ENCODE results near the gene POU2AF1.

DNA sequence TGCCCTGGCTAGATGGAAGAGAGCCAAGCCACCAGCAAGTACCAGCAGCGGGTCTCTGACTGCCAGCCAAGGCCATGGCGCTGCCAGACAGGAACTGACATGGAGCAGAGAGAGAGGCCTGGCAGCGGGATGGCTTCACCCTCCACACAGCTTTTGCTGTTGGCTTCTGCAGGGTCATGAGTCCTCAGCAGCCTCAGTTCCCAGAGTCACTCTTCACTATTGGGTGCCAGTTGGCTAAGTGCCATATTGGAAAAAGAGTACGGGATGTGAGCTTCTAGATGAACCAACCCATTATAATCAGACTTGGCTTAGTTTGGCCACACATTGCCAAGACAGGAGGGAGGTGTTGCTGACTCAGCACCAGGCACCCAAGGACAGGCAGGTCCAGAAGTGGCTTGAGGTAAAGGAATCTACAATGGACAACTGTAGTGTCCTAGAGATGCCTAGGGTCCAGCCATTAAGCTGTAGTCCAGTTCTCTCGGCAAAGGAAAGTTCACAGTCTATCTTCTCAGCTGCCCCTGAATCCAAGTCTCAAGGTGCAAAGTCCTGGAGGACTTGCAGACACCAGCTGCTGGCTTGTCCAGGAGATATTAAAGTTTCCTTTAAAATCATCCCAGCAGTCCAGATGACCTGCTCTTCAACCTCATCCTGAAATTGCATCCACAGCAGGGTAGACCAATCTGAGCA, 40.7 kb upstream of the POU2AF1 start:
- TF ChIP-seq, protein P1, sequence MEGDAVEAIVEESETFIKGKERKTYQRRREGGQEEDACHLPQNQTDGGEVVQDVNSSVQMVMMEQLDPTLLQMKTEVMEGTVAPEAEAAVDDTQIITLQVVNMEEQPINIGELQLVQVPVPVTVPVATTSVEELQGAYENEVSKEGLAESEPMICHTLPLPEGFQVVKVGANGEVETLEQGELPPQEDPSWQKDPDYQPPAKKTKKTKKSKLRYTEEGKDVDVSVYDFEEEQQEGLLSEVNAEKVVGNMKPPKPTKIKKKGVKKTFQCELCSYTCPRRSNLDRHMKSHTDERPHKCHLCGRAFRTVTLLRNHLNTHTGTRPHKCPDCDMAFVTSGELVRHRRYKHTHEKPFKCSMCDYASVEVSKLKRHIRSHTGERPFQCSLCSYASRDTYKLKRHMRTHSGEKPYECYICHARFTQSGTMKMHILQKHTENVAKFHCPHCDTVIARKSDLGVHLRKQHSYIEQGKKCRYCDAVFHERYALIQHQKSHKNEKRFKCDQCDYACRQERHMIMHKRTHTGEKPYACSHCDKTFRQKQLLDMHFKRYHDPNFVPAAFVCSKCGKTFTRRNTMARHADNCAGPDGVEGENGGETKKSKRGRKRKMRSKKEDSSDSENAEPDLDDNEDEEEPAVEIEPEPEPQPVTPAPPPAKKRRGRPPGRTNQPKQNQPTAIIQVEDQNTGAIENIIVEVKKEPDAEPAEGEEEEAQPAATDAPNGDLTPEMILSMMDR (IDR thresholded peaks at IDR 0.05; ENCODE audit: low read depth, low read length, missing input control): no peak
- TF ChIP-seq HNF4G (IDR thresholded peaks at IDR 0.05): no peak
- no peak for TF ChIP-seq GABPA (IDR thresholded peaks at IDR 0.05 in 1 of 2, conservative IDR thresholded peaks at IDR 0.05 in 1 of 2)
- peak; percentile 14 for TF ChIP-seq SP1 (IDR thresholded peaks at IDR 0.05)
- TF ChIP-seq, protein P2, sequence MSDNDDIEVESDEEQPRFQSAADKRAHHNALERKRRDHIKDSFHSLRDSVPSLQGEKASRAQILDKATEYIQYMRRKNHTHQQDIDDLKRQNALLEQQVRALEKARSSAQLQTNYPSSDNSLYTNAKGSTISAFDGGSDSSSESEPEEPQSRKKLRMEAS (IDR thresholded peaks at IDR 0.05): no peak
- TF ChIP-seq, protein P3, sequence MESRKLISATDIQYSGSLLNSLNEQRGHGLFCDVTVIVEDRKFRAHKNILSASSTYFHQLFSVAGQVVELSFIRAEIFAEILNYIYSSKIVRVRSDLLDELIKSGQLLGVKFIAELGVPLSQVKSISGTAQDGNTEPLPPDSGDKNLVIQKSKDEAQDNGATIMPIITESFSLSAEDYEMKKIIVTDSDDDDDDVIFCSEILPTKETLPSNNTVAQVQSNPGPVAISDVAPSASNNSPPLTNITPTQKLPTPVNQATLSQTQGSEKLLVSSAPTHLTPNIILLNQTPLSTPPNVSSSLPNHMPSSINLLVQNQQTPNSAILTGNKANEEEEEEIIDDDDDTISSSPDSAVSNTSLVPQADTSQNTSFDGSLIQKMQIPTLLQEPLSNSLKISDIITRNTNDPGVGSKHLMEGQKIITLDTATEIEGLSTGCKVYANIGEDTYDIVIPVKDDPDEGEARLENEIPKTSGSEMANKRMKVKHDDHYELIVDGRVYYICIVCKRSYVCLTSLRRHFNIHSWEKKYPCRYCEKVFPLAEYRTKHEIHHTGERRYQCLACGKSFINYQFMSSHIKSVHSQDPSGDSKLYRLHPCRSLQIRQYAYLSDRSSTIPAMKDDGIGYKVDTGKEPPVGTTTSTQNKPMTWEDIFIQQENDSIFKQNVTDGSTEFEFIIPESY (IDR thresholded peaks at IDR 0.05): no peak
- TF ChIP-seq, protein P4, sequence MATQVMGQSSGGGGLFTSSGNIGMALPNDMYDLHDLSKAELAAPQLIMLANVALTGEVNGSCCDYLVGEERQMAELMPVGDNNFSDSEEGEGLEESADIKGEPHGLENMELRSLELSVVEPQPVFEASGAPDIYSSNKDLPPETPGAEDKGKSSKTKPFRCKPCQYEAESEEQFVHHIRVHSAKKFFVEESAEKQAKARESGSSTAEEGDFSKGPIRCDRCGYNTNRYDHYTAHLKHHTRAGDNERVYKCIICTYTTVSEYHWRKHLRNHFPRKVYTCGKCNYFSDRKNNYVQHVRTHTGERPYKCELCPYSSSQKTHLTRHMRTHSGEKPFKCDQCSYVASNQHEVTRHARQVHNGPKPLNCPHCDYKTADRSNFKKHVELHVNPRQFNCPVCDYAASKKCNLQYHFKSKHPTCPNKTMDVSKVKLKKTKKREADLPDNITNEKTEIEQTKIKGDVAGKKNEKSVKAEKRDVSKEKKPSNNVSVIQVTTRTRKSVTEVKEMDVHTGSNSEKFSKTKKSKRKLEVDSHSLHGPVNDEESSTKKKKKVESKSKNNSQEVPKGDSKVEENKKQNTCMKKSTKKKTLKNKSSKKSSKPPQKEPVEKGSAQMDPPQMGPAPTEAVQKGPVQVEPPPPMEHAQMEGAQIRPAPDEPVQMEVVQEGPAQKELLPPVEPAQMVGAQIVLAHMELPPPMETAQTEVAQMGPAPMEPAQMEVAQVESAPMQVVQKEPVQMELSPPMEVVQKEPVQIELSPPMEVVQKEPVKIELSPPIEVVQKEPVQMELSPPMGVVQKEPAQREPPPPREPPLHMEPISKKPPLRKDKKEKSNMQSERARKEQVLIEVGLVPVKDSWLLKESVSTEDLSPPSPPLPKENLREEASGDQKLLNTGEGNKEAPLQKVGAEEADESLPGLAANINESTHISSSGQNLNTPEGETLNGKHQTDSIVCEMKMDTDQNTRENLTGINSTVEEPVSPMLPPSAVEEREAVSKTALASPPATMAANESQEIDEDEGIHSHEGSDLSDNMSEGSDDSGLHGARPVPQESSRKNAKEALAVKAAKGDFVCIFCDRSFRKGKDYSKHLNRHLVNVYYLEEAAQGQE (IDR thresholded peaks at IDR 0.05): no peak
- no peak for TF ChIP-seq FOXA1 (IDR thresholded peaks at IDR 0.05)
- TF ChIP-seq RAD21 (IDR thresholded peaks at IDR 0.05): peak in 1 of 2 donors; percentile 49
- no peak for TF ChIP-seq JUND (IDR thresholded peaks at IDR 0.05)

Measured in liver (tissue), 3 donors.